B cell (primary cell): ENCODE data around the gene DLG1. TPM values are rescaled to one million over a fixed set of nuclear protein-coding genes. Genes with fewer than 3 reads are reported as not detected.

Experiments used
- ATAC-seq: fragments of 200-7000 bp; cut with Tn5 transposase; one replicate; pipeline ENCODE4 v1.10.0; 2021; ENCODE audit warnings: low read depth, mild to moderate bottlenecking, moderate number of reproducible peaks, moderate library complexity
- CTCF ChIA-PET: fragments of 350-600 bp; sonication (Branson Sonifier 250); formaldehyde crosslinking; loops from one replicate; lab custom pipeline; 2021; ENCODE audit warnings: antibody characterized with exemption, inconsistent platforms; lab: Charles Lee
- POLR2A ChIA-PET: fragments of 350-600 bp; sonication (Branson Sonifier 250); formaldehyde crosslinking; loops from one replicate; lab custom pipeline; 2021; ENCODE audit warnings: antibody characterized with exemption; lab: Charles Lee
- DNase-seq: peaks from one replicate; pipeline ENCODE4 v3.0.0; 2013
- H2AFZ ChIP-seq: 2 replicates; pipeline ENCODE4 v1.6.1; 2012; ENCODE audit warnings: mild to moderate bottlenecking, low read depth, low read length; ENCODE audit not compliant: insufficient read depth, poor library complexity, severe bottlenecking
- H3K27ac ChIP-seq, 2 donors: 1 replicate in 1 of 2; 2 replicates in 1 of 2; pipeline ENCODE4 v1.5.1; 2012 to 2013; ENCODE audit warnings: low read length in 2 of 2, mild to moderate bottlenecking in 2 of 2, moderate library complexity in 1 of 2
- H3K27me3 ChIP-seq, 4 experiments: fragments of 200-600 bp in 1 of 4; sonication (generic) in 1 of 4; replicated peaks in 1 of 4; 1 replicate in 2 of 4; 2 replicates in 2 of 4; pipeline versions ENCODE4 v1.6.1 to v1.7.0; 2013 to 2016; ENCODE audit warnings: low read length in 3 of 4, mild to moderate bottlenecking in 2 of 4, mixed read lengths in 1 of 4, moderate library complexity in 1 of 4; ENCODE audit not compliant: insufficient read depth in 4 of 4, control insufficient read depth in 3 of 4; ENCODE audit errors: control extremely low read depth in 1 of 4
- H3K36me3 ChIP-seq, 2 experiments: replicated peaks in 1 of 2; 1 replicate in 1 of 2; 2 replicates in 1 of 2; pipeline versions ENCODE4 v1.6.1 to v1.7.1; 2013; ENCODE audit warnings: low read length in 1 of 2; ENCODE audit not compliant: insufficient read depth in 2 of 2, control insufficient read depth in 1 of 2; ENCODE audit errors: control extremely low read depth in 1 of 2, extremely low read depth in 1 of 2
- H3K4me1 ChIP-seq, 2 donors: fragments of 200-600 bp in 1 of 2; sonication (generic) in 1 of 2; 1 replicate in 1 of 2; 2 replicates in 1 of 2; pipeline versions ENCODE4 v1.5.1 to v1.6.1; 2013 to 2017; ENCODE audit warnings: low read length in 2 of 2; ENCODE audit not compliant: control insufficient read depth in 2 of 2, insufficient read depth in 2 of 2
- H3K4me2 ChIP-seq: replicated peaks from 2 replicates; pipeline ENCODE3; 2012; ENCODE audit warnings: mild to moderate bottlenecking, low read depth, low read length; ENCODE audit not compliant: poor library complexity, severe bottlenecking
- H3K4me3 ChIP-seq, 5 experiments: fragments of 200-600 bp in 1 of 5; sonication (generic) in 1 of 5; 1 replicate in 3 of 5; 2 replicates in 2 of 5; pipeline versions ENCODE4 v1.5.1 to v1.7.0; 2011 to 2016; ENCODE audit warnings: low read length in 4 of 5, mild to moderate bottlenecking in 4 of 5, low read depth in 2 of 5, control low read depth in 1 of 5, moderate library complexity in 1 of 5; ENCODE audit not compliant: insufficient read depth in 1 of 5; ENCODE audit errors: control extremely low read depth in 1 of 5, extremely low read depth in 1 of 5
- H3K79me2 ChIP-seq: fragments of 200-600 bp; sonication (generic); one replicate; pipeline ENCODE4 v1.6.0; 2016; ENCODE audit warnings: low read length; ENCODE audit not compliant: control insufficient read depth, insufficient read depth
- H3K9ac ChIP-seq: fragments of 200-600 bp; sonication (generic); 2 replicates; pipeline ENCODE4 v1.6.1; 2017; ENCODE audit warnings: mild to moderate bottlenecking, low read length, moderate library complexity
- H3K9me3 ChIP-seq, 3 donors: one replicate each; pipeline versions ENCODE4 v1.6.1 to v1.7.1; 2013; ENCODE audit warnings: low read length in 2 of 3; ENCODE audit not compliant: control insufficient read depth in 2 of 3, insufficient read depth in 1 of 3; ENCODE audit errors: control extremely low read depth in 1 of 3
- H4K20me1 ChIP-seq: 2 replicates; pipeline ENCODE4 v1.6.0; 2012; ENCODE audit warnings: mild to moderate bottlenecking, low read length; ENCODE audit not compliant: insufficient read depth, control insufficient read depth, poor library complexity, severe bottlenecking
- H3K27ac Mint-ChIP-seq: one replicate; pipeline ENCODE4 v1.8.0; 2021; ENCODE audit warnings: mixed read lengths
- H3K27me3 Mint-ChIP-seq: one replicate; pipeline ENCODE4 v1.8.0; 2021; ENCODE audit warnings: mixed read lengths
- H3K4me1 Mint-ChIP-seq: one replicate; pipeline ENCODE4 v1.8.0; 2021; ENCODE audit warnings: mixed read lengths
- H3K4me3 Mint-ChIP-seq: one replicate; pipeline ENCODE4 v1.8.0; 2021; ENCODE audit warnings: mixed read lengths
- H3K9me3 Mint-ChIP-seq: one replicate; pipeline ENCODE4 v1.8.0; 2022; ENCODE audit warnings: mixed read lengths; ENCODE audit not compliant: insufficient read depth
- CTCF ChIP-seq: fragments of 200-600 bp; IDR thresholded peaks from one replicate; pipeline ENCODE4 v1.8.0; 2022; ENCODE audit warnings: antibody characterized with exemption, mild to moderate bottlenecking
- EZH2 ChIP-seq: IDR thresholded peaks from 2 replicates; pipeline ENCODE4 v1.6.1; 2012; ENCODE audit warnings: borderline replicate concordance, low read depth, mild to moderate bottlenecking, moderate library complexity, low read length; ENCODE audit not compliant: insufficient read depth, poor library complexity, severe bottlenecking
- WGBS: methylation state at CpG from one replicate; pipeline ENCODE4 v1.1.5; 2013; ENCODE audit warnings: missing lambda C conversion rate; ENCODE audit not compliant: insufficient coverage; 5-methylcytosine and 5-hydroxymethylcytosine counted together
- intact Hi-C: fragments of 100-400 bp; cut with micrococcal nuclease; formaldehyde crosslinking; loops from one replicate; pipeline ENCODE4 v1.10.0; 2022
- polyA plus RNA-seq: library from polyadenylated mRNA; depleted of rRNA; stranded (reverse); fragments of >200 nt; gene quantifications from 2 replicates; pipeline ENCODE4 v1.2.3, GENCODE V29; 2012
- total RNA-seq, 2 donors: library from RNA; stranded (reverse); fragments of 120-200 nt in 1 of 2; gene quantifications; 1 replicate in 1 of 2; 2 replicates in 1 of 2; pipeline versions ENCODE4 v1.2.3 to v1.2.4, GENCODE V29; 2013 to 2022

The DLG1 gene
- total and polyA plus RNA-seq, 2 donors (not counting 1 experiment from before 2014, with no cell fraction given), result 23.4 to 114 TPM

- H3K27me3 Mint-ChIP-seq, result peaks cover 46% of the 10 kb centered on the region
- H2AFZ ChIP-seq, result no peak overlapping the region
- TF ChIP-seq EZH2 (no peak), CTCF (no peak)
- no peak overlapping the region for H3K27ac Mint-ChIP-seq
- H3K36me3 ChIP-seq, result no peaks in the 10 kb centered on the region
- H3K9me3 Mint-ChIP-seq, result peaks cover 4% of the 10 kb centered on the region
- no peaks in the 10 kb centered on the region for H3K4me1 ChIP-seq
- no peak overlapping the region for H3K4me3 ChIP-seq
- no peaks in the 10 kb centered on the region for H4K20me1 ChIP-seq
- H3K4me2 ChIP-seq, result no peak overlapping the region
- intact Hi-C loops, result no loop called here
- CTCF ChIA-PET, result no interaction called here
- WGBS, result no CpG with 5 or more reads among the region's 1 CpG
- H3K79me2 ChIP-seq, result no peaks in the 10 kb centered on the region
- POLR2A ChIA-PET, result no interaction called here
- H3K9ac ChIP-seq, result no peak overlapping the region
- H3K4me3 Mint-ChIP-seq, result no peak overlapping the region
- no peaks in the 10 kb centered on the region for H3K9me3 ChIP-seq
- H3K4me1 Mint-ChIP-seq, result peaks cover 3% of the 10 kb centered on the region
- no peak overlapping the region for H3K27ac ChIP-seq
- no peak for ATAC-seq
- DNase-seq, result no peak
- H3K27me3 ChIP-seq, result no peaks in the 10 kb centered on the region
Observed at GRCh38 chr3:197312431-197312830, 14.0 kb upstream of the DLG1 start.

- POLR2A ChIA-PET, result no interaction called here
- TF ChIP-seq CTCF, result no peak
- no peak for TF ChIP-seq EZH2
Observed at GRCh38 chr3:197311591-197311990, 13.2 kb upstream of the DLG1 start.

More at GRCh38 chr3:197311591-197311990, 13.2 kb upstream of the DLG1 start:
- H3K4me1 ChIP-seq, result no peaks in the 10 kb centered on the region
- intact Hi-C loops, result no loop called here
- no peak overlapping the region for H3K4me3 ChIP-seq
- Mint-ChIP-seq H3K4me3 (no peak overlapping the region), H3K27ac (no peak overlapping the region), H3K4me1 (peaks cover 3% of the 10 kb centered on the region), H3K9me3 (peaks cover 4% of the 10 kb centered on the region), H3K27me3 (peaks cover 42% of the 10 kb centered on the region)
- H3K9ac ChIP-seq, result no peak overlapping the region
- no peaks in the 10 kb centered on the region for H4K20me1 ChIP-seq
- no CpG with 5 or more reads among the region's 3 CpGs for WGBS
- CTCF ChIA-PET, result no interaction called here
- ATAC-seq, result no peak
- H2AFZ ChIP-seq, result no peak overlapping the region
- no peaks in the 10 kb centered on the region for H3K27me3 ChIP-seq
- no peaks in the 10 kb centered on the region for H3K36me3 ChIP-seq
- no peak for DNase-seq
- H3K79me2 ChIP-seq, result no peaks in the 10 kb centered on the region
- H3K9me3 ChIP-seq, result no peaks in the 10 kb centered on the region
- H3K27ac ChIP-seq, result no peak overlapping the region
- no peak overlapping the region for H3K4me2 ChIP-seq
